Kidney epithelial cell (primary cell): Measurements from ENCODE around the gene COBL. TPM values are rescaled to one million over a fixed set of nuclear protein-coding genes. Genes with fewer than 3 reads are reported as not detected.

Experiments used
- DNase-seq: peaks from one replicate; pipeline ENCODE4 v3.0.0-alpha.2; 2010; ENCODE audit warnings: low read depth
- H3K27me3 ChIP-seq: 2 replicates; pipeline ENCODE4 v1.6.0; 2011; ENCODE audit warnings: low read length; ENCODE audit not compliant: control insufficient read depth, insufficient read depth
- H3K36me3 ChIP-seq: 2 replicates; pipeline ENCODE4 v1.5.1; 2011; ENCODE audit warnings: low read length; ENCODE audit not compliant: control insufficient read depth, insufficient read depth
- H3K4me3 ChIP-seq: 2 replicates; pipeline ENCODE4 v1.5.1; 2011; ENCODE audit warnings: low read depth, mild to moderate bottlenecking, control low read depth, low read length
- CTCF ChIP-seq: IDR thresholded peaks from 2 replicates; pipeline ENCODE4 v1.5.1; 2011; ENCODE audit warnings: mild to moderate bottlenecking, moderate library complexity, low read length, control low read depth, inconsistent platforms; ENCODE audit not compliant: insufficient read depth, poor library complexity, severe bottlenecking
- total RNA-seq: library from RNA; depleted of rRNA; stranded (reverse); fragments of >200 nt; gene quantifications from 2 replicates; pipeline ENCODE4 v1.2.3, GENCODE V29; 2015

Gene COBL
- total RNA-seq, 1 donor from 2014 or later = 7.1 TPM

GRCh38 chr7:51292596-51292995, 24.0 kb downstream of the COBL start:
- Histone ChIP-seq H3K27me3 (no peaks in the 10 kb centered on the region), H3K4me3 (no peak overlapping the region), H3K36me3 (no peaks in the 10 kb centered on the region)
- no peak for DNase-seq
- no peak for TF ChIP-seq CTCF

- Histone ChIP-seq H3K27me3 (no peaks in the 10 kb centered on the region), H3K4me3 (no peak overlapping the region), H3K36me3 (no peaks in the 10 kb centered on the region)
- DNase-seq = no peak
- TF ChIP-seq CTCF = no peak
Observed at GRCh38 chr7:51290702-51291540, 25.7 kb downstream of the COBL start.

- Histone ChIP-seq H3K27me3 (no peaks in the 10 kb centered on the region), H3K36me3 (no peaks in the 10 kb centered on the region), H3K4me3 (no peak overlapping the region)
- no peak for TF ChIP-seq CTCF
- DNase-seq = no peak
Observed at GRCh38 chr7:51290304-51290637, 26.3 kb downstream of the COBL start.

- no peak overlapping the region for H3K4me3 ChIP-seq
- DNase-seq = no peak
- no peak for TF ChIP-seq CTCF
- H3K27me3 ChIP-seq = no peaks in the 10 kb centered on the region
- no peaks in the 10 kb centered on the region for H3K36me3 ChIP-seq
Observed at GRCh38 chr7:51289623-51290303, 26.8 kb downstream of the COBL start.

GRCh38 chr7:51288896-51289622, 27.6 kb downstream of the COBL start:
- H3K36me3 ChIP-seq = no peaks in the 10 kb centered on the region
- H3K27me3 ChIP-seq = no peaks in the 10 kb centered on the region
- TF ChIP-seq CTCF = no peak
- no peak overlapping the region for H3K4me3 ChIP-seq
- DNase-seq = no peak
